ENCODE data around the gene GINS2. TPM values are rescaled to one million over a fixed set of nuclear protein-coding genes. Genes with fewer than 3 reads are reported as not detected.

The GINS2 gene
- total and polyA plus RNA-seq, 7 donors = 0.93 to 2.0 (median 1.5) TPM

DNA sequence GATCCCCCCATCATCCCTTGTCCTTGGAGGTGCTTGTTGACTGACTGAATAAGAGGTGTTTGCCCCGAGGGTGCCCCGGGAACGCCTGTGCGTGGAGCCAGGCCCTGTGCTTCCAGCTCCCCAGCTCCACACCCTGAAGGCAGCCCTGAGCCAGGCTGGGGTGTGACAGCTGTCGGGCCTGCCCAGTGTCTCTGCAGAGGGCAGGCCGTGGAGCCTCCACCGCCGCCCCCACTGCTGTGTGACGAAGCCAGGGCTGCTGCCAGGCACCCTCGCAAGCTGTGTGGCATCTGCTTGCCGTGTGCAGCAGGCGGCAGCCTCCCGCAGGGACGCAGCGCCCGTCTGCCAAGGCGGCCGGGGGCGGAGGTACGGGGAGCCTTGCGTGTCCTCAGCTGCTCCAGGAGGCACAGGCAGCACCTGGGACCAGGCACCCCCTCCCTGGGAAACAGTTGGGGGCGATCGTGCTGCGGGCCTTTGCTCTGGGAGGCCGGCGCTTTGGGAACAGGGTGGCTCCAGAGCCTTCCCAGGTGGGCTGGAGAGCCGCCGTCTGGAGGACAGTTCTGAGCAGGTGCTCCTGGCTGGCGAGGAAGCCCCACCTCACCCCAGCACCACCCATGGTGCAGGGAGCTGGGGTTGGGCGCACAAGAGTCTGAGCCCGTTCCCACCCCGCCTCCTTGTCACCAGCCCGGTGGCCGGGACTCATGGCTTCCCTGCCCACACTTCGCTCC is 49.1 kb downstream of the GINS2 start:
- intact Hi-C loops (cut with DNase I) = no loop called here
- peak; percentile 82 to 86 (median 84) for ATAC-seq
- 33 to 52% (median 46%) methylated on average over 30 to 35 of the region's 35 CpGs for WGBS, 3 donors

DNA sequence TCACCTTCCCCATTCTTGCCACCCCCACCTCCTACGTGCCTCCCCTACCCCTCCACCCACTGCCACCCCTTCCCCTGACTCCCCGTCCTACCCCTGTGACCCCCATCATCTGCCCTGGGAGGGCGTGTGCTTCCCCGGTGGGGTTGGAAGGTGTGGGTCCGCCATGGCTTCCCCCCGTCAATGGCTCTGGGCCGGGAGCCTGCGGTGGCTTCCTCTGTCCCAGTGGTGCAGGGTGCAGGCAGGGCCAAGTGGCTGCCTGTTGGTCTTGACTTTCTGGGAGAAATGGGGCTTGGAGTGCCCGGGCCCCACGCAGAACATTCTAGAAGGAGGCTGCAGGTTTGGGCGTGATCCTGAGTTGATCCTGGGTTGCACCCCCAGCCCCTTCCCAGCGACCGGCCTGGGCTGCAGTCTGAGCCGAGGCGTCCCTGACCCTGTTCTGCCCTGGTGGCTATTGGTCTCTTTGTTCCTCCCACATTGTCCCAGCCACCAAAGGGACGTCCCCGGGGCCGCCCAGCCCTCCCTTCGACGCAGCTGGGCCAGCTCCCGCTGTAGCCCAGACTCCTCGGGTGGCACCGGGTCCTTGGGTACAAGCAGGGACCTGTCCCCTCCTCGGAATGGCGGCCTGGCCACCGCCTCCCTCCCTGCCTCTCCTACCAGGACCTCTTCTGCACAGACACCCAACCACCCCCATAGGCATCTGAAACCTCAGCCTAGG is 49.9 kb downstream of the GINS2 start:
- intact Hi-C loops (cut with DNase I) = no loop called here
- Histone ChIP-seq H3K9me3 (no peaks in the 10 kb centered on the region), H3K36me3 (ENCODE audit: insufficient read depth in 1 of 2, low read depth in 1 of 2) (peaks cover 0 to 5% of the 10 kb centered on the region in 2 donors), H3K27ac (peak overlapping the region; percentile 77), H3K4me3 (peak overlapping the region; percentile 11), H3K4me1 (peaks cover 56% of the 10 kb centered on the region), H3K27me3 (ENCODE audit: insufficient read depth in 3 of 3, low read length in 2 of 3) (no peaks in the 10 kb centered on the region)
- no peak for DNase-seq
- WGBS, 3 donors = 79 to 85% (median 82%) methylated on average over 19 to 26 of the region's 26 CpGs
- no peak for TF ChIP-seq CTCF (IDR thresholded peaks at IDR 0.05)
- ATAC-seq = peak in 3 of 4 donors; percentile 0 to 5 (median 2)

More for the DNA sequence above, 49.1 kb downstream of the GINS2 start:
- H3K4me3 ChIP-seq = peak overlapping the region; percentile 45
- H3K36me3 ChIP-seq (ENCODE audit: insufficient read depth in 1 of 2, low read depth in 1 of 2) = no peaks in the 10 kb centered on the region
- H3K9me3 ChIP-seq = no peaks in the 10 kb centered on the region
- no peaks in the 10 kb centered on the region for H3K27me3 ChIP-seq (ENCODE audit: insufficient read depth in 3 of 3, low read length in 2 of 3)
- TF ChIP-seq CTCF (IDR thresholded peaks at IDR 0.05) = no peak
- peak; percentile 82 to 93 for DNase-seq
- peaks cover 56% of the 10 kb centered on the region for H3K4me1 ChIP-seq
- peak overlapping the region; percentile 77 for H3K27ac ChIP-seq

- peak overlapping the region; percentile 77 for H3K27ac ChIP-seq
- ATAC-seq (no peak), DNase-seq (no peak)
- H3K4me3 ChIP-seq = no peak overlapping the region
- no peak for TF ChIP-seq CTCF (IDR thresholded peaks at IDR 0.05)
- H3K36me3 ChIP-seq (ENCODE audit: insufficient read depth in 1 of 2, low read depth in 1 of 2) = peaks cover 0 to 7% of the 10 kb centered on the region in 2 donors
- WGBS, 3 donors = 80 to 88% (median 87%) methylated on average over 37 of the region's 37 CpGs
- intact Hi-C loops (cut with DNase I) = no loop called here
- H3K27me3 ChIP-seq (ENCODE audit: insufficient read depth in 3 of 3, low read length in 2 of 3) = no peaks in the 10 kb centered on the region
- H3K4me1 ChIP-seq = peaks cover 56% of the 10 kb centered on the region
- H3K9me3 ChIP-seq = no peaks in the 10 kb centered on the region
Measured at GRCh38 chr16:85637808-85638647, 50.7 kb downstream of the GINS2 start.

DNA sequence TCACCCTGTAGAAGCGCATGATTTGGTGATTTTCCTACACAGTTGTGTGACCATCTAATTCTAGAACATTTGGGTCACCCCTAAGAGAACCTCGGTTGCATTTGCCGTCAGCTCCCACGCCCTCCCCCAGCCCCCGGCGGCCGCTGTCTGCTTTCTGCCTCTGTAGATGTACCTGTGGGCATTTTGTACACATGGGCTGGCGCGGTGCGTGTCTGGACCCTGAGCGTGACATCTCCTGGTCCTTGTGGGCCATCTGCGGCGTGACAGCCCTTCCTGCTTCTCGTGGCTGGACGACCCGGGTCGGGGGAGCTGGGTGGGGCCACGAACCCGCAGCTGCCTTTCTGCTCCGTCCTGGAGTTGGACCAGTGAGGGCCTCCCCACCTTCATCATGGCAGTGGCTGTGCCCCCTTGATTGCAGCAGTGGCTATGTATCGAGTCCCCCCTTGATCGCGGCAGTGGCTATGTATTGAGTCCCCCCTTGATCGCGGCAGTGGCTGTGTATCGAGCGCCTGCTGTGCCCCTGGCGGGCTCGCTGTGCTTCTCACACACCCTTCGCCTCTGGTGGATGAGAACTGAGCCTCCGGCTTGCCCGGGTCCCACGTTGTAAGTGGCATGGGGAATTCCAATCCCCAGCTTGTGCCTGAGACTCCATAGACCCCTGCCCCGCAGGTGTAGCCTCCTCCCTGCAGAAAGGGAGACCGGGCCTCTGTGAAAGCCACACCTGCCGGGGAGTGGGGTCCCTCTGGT is 51.5 kb downstream of the GINS2 start:
- peaks cover 50% of the 10 kb centered on the region for H3K4me1 ChIP-seq
- ATAC-seq = no peak

More for the DNA sequence above, 51.5 kb downstream of the GINS2 start:
- 94% methylated on average over 36 of the region's 36 CpGs for WGBS, 3 donors
- Histone ChIP-seq H3K27ac (no peak overlapping the region), H3K9me3 (no peaks in the 10 kb centered on the region), H3K4me3 (no peak overlapping the region), H3K27me3 (ENCODE audit: insufficient read depth in 3 of 3, low read length in 2 of 3) (no peaks in the 10 kb centered on the region), H3K36me3 (ENCODE audit: insufficient read depth in 1 of 2, low read depth in 1 of 2) (peaks cover 0 to 7% of the 10 kb centered on the region in 2 donors)
- intact Hi-C loops (cut with DNase I) = no loop called here
- DNase-seq = no peak
- no peak for TF ChIP-seq CTCF (IDR thresholded peaks at IDR 0.05)

Data from psoas muscle (tissue), 8 donors.